ENCODE measurements around the gene KANSL1. TPM values are rescaled to one million over a fixed set of nuclear protein-coding genes. Genes with fewer than 3 reads are reported as not detected.

KANSL1 gene
- total RNA-seq, 2 donors from 2014 or later, result 68.2 to 190 TPM

DNA sequence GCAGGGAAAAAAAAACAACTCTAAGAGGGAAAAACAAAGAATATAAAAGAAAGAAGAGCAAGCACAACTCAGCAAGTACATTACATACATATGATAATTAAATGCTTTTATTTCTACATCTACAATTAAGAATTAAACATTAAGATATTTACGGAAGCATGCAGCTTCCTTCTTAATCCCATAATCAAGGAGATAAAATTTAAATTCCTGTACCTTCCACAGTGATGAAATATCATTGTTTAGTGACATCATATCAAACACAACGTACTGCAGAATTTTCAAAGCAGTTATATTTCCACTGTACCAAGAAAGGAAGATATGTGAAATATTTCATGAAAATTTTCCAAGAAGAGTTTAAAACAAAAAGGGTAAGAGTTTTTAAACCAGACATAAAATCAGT lies 26.0 kb downstream of the KANSL1 start:
- H3K36me3 ChIP-seq (replicated peaks in 1 of 2; ENCODE audit: insufficient read depth in 1 of 2, low read depth in 2 of 2), result peaks cover 0 to 17% of the 10 kb centered on the region in 2 donors
- intact Hi-C loops (cut with DNase I), result no loop called here
- H3K27ac ChIP-seq, result no peak overlapping the region
- no peaks in the 10 kb centered on the region for H3K27me3 ChIP-seq
- H3K9me3 ChIP-seq, result no peaks in the 10 kb centered on the region
- no peak for DNase-seq
- peaks cover 71% of the 10 kb centered on the region for H3K4me1 ChIP-seq
- TF ChIP-seq, protein P1, sequence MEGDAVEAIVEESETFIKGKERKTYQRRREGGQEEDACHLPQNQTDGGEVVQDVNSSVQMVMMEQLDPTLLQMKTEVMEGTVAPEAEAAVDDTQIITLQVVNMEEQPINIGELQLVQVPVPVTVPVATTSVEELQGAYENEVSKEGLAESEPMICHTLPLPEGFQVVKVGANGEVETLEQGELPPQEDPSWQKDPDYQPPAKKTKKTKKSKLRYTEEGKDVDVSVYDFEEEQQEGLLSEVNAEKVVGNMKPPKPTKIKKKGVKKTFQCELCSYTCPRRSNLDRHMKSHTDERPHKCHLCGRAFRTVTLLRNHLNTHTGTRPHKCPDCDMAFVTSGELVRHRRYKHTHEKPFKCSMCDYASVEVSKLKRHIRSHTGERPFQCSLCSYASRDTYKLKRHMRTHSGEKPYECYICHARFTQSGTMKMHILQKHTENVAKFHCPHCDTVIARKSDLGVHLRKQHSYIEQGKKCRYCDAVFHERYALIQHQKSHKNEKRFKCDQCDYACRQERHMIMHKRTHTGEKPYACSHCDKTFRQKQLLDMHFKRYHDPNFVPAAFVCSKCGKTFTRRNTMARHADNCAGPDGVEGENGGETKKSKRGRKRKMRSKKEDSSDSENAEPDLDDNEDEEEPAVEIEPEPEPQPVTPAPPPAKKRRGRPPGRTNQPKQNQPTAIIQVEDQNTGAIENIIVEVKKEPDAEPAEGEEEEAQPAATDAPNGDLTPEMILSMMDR (IDR thresholded peaks at IDR 0.05), result no peak
- TF ChIP-seq POLR2A (IDR thresholded peaks at IDR 0.05), result no peak
- ATAC-seq, result no peak
- WGBS, 2 donors, result 29 to 31% methylated on average over 2 of the region's 2 CpGs
- H3K4me3 ChIP-seq, result no peak overlapping the region

DNA sequence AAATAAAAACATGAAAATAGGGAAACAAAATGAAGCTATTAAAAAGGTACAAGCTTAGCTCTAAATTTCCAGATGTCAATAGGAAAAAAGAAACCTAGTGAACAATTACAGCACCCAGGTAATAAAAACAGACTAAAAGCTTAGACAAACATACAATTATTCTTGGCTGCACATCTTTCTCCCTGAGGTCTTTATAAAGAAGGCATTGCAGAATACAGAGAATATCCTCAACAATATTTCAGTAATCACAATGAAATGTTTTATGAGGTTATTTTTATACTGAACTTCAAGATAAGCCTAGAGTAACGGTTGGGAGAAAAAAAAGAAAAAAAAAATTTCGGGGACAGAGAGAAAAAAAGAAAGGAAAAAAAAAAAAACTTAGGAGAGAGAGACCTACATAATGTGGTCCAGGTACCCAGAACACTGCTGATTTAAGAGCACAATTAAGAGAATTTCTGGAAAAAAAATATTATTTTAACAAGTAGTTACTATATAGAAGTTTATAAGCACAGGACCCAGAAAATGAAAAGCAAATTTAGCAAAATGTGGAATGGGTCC lies 26.5 kb downstream of the KANSL1 start:
- Histone ChIP-seq H3K36me3 (replicated peaks in 1 of 2; ENCODE audit: insufficient read depth in 1 of 2, low read depth in 2 of 2) (peaks cover 0 to 17% of the 10 kb centered on the region in 2 donors), H3K4me3 (no peak overlapping the region), H3K4me1 (peaks cover 70% of the 10 kb centered on the region), H3K9me3 (no peaks in the 10 kb centered on the region), H3K27me3 (no peaks in the 10 kb centered on the region), H3K27ac (no peak overlapping the region)
- 15 to 17% methylated on average over 2 of the region's 2 CpGs for WGBS, 2 donors
- ATAC-seq (no peak), DNase-seq (no peak)
- TF ChIP-seq, protein P1 (IDR thresholded peaks at IDR 0.05), result no peak
- TF ChIP-seq POLR2A (IDR thresholded peaks at IDR 0.05), result no peak
- intact Hi-C loops (cut with DNase I), result no loop called here

DNA sequence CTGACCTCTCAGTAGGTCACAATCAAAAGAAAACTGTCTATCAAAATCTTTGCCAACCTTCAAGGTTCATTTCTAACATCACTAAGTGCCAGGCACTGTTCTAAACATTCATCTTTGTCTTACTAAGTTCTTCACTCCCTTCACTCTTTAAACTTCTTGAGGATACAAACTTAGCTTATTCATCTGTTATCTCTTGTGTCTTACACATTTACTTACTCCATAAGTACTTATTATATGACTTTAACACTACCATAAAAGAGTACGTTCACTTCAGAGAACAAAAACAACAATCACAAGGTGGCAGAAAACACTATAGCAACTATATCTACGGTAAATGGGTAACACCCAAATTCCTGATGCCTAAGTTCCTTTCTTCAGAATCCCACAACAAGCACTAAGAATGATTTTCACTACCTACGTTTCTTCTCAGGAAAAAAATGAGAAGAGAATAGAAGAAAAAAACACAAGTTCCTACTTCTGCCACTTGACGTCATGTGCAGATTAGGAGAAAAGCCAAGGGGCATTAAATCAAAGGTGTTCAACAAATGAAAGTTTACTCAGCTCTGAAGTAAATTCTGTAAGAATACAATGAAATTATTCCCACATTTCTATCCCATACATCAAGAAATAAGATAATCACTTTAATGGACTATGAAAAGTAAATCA lies 29.2 kb downstream of the KANSL1 start:
- H3K27me3 ChIP-seq, result no peaks in the 10 kb centered on the region
- WGBS, 2 donors, result 29 to 51% methylated on average over 4 of the region's 4 CpGs
- TF ChIP-seq, protein P1 (IDR thresholded peaks at IDR 0.05), result no peak
- no peak for TF ChIP-seq POLR2A (IDR thresholded peaks at IDR 0.05)
- intact Hi-C loops (cut with DNase I), result no loop called here
- ATAC-seq (no peak), DNase-seq (no peak)
- H3K36me3 ChIP-seq (replicated peaks in 1 of 2; ENCODE audit: insufficient read depth in 1 of 2, low read depth in 2 of 2), result peaks cover 0 to 2% of the 10 kb centered on the region in 2 donors
- peaks cover 71% of the 10 kb centered on the region for H3K4me1 ChIP-seq
- H3K27ac ChIP-seq, result peak overlapping the region in 1 of 4 donors; percentile 6
- H3K4me3 ChIP-seq, result no peak overlapping the region
- no peaks in the 10 kb centered on the region for H3K9me3 ChIP-seq

DNA sequence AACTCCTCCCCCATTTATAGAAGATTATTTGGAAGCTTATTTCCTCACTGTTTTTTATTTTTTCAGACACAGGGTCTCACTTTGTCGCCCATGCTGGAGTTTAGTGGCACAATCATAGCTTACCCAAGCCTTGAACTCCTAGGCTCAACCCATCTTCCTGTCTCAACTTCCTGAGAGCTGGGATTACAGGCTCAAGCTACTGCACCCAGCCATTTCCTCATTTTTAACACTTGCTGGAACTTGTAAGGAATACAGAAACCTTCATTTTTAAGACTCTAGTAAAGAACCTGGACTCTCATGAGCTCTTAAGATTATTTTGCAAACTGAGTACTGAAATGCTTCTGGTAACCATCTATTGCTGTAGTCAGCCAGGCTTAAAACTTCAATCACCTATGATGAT lies 29.9 kb downstream of the KANSL1 start:
- Histone ChIP-seq H3K9me3 (no peaks in the 10 kb centered on the region), H3K27ac (no peak overlapping the region), H3K27me3 (no peaks in the 10 kb centered on the region), H3K4me3 (no peak overlapping the region), H3K4me1 (peaks cover 76% of the 10 kb centered on the region), H3K36me3 (replicated peaks in 1 of 2; ENCODE audit: insufficient read depth in 1 of 2, low read depth in 2 of 2) (no peaks in the 10 kb centered on the region)
- ATAC-seq (no peak), DNase-seq (no peak)
- 79 to 85% methylated on average over 1 of the region's 1 CpG for WGBS, 2 donors
- intact Hi-C loops (cut with DNase I), result no loop called here
- TF ChIP-seq POLR2A (IDR thresholded peaks at IDR 0.05), result no peak
- TF ChIP-seq, protein P1 (IDR thresholded peaks at IDR 0.05), result no peak

DNA sequence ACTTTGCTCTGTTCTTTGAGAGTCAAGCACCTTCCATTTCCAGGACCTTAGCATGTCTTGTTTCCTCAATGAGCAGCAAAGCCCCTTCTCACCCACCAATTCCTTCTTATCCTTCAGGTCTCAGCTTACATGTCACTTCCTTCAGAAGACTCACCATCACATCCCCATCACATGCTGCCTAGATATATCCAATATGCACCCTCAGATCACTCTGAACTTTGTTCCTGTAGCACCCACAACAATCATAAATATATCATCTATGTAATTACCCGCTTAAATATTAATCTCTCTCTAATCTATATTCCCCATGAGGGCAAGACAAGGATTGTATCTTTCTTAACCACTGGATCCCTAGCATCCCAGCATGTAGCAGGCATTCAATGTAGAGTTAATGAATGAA lies 30.4 kb downstream of the KANSL1 start:
- Histone ChIP-seq H3K27ac (no peak overlapping the region), H3K36me3 (replicated peaks in 1 of 2; ENCODE audit: insufficient read depth in 1 of 2, low read depth in 2 of 2) (no peaks in the 10 kb centered on the region), H3K9me3 (no peaks in the 10 kb centered on the region), H3K4me1 (peaks cover 76% of the 10 kb centered on the region), H3K27me3 (no peaks in the 10 kb centered on the region), H3K4me3 (no peak overlapping the region)
- 0% methylated on average over 1 of the region's 1 CpG for WGBS, 2 donors
- ATAC-seq (no peak), DNase-seq (no peak)
- intact Hi-C loops (cut with DNase I), result no loop called here
- TF ChIP-seq, protein P1 (IDR thresholded peaks at IDR 0.05), result no peak
- no peak for TF ChIP-seq POLR2A (IDR thresholded peaks at IDR 0.05)
